AG10803 (cell line): ENCODE data around the gene DMRTA1.
A peak's percentile ranks its signal among the peaks of the same experiment; 100 is the strongest.

ENCODE experiments used
- DNase-seq: peaks from one replicate; pipeline ENCODE4 v3.0.0; 2010; ENCODE audit warnings: low read depth
- H3K4me3 ChIP-seq: 2 replicates; pipeline ENCODE4 v1.5.1; 2011; ENCODE audit warnings: mild to moderate bottlenecking, low read length, control low read depth
- TF ChIP-seq, protein P1 (sequence below): conservative IDR thresholded peaks from 2 replicates; pipeline ENCODE4 v1.5.1; 2011; ENCODE audit warnings: mild to moderate bottlenecking, low read length, control low read depth, inconsistent platforms

Gene DMRTA1, protein sequence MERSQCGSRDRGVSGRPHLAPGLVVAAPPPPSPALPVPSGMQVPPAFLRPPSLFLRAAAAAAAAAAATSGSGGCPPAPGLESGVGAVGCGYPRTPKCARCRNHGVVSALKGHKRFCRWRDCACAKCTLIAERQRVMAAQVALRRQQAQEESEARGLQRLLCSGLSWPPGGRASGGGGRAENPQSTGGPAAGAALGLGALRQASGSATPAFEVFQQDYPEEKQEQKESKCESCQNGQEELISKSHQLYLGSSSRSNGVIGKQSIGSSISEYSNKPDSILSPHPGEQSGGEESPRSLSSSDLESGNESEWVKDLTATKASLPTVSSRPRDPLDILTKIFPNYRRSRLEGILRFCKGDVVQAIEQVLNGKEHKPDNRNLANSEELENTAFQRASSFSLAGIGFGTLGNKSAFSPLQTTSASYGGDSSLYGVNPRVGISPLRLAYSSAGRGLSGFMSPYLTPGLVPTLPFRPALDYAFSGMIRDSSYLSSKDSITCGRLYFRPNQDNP

DNA sequence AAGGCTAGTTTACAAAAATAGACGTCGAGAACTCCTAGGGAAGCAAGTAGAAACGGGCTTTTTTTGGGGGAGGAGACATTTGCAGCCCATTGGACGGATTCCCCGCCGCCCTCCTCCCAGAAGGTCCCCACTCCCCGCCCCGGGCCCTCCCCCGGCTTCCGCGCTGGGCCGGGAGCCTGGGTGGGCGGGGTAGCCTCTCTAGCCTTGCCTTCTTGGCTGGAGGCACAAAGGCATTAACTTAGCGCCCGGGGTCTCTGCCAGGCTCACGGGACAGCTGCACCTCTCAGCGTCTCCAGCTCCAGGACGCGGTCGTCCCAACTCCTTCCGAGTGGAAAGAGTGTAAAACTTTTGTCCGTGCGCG lies at the start of gene DMRTA1:
TSS of gene DMRTA1 (plus strand) at position 236 of the 361 bp plus-strand sequence. CDS start 242 bp downstream, outside the sequence.
- peak within 1 kb of the TSS; percentile 62 for H3K4me3 ChIP-seq
- DNase-seq = peak; percentile 32
- TF ChIP-seq, protein P1, sequence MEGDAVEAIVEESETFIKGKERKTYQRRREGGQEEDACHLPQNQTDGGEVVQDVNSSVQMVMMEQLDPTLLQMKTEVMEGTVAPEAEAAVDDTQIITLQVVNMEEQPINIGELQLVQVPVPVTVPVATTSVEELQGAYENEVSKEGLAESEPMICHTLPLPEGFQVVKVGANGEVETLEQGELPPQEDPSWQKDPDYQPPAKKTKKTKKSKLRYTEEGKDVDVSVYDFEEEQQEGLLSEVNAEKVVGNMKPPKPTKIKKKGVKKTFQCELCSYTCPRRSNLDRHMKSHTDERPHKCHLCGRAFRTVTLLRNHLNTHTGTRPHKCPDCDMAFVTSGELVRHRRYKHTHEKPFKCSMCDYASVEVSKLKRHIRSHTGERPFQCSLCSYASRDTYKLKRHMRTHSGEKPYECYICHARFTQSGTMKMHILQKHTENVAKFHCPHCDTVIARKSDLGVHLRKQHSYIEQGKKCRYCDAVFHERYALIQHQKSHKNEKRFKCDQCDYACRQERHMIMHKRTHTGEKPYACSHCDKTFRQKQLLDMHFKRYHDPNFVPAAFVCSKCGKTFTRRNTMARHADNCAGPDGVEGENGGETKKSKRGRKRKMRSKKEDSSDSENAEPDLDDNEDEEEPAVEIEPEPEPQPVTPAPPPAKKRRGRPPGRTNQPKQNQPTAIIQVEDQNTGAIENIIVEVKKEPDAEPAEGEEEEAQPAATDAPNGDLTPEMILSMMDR = no peak

DNA sequence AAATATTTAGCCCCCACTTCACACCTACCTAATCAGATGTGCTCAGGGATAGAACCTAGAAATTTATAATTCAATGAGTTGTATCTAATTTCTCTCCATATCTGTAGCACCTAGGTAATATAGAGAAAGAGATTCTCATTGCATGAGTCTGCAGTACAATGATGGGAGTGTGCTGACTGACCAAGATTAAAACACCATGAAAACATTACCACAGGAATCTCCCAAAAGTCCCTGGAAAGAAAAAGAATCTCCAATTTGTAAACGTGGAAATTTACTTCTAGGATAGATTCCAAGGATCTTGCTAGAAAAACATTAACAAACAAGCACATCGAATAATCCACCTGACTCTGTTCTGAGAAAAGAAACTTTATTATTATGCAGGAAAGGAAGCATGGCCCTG lies 45.0 kb upstream of the DMRTA1 start:
- no peak overlapping the region for H3K4me3 ChIP-seq
- TF ChIP-seq, protein P1 = no peak
- DNase-seq = no peak

DNA sequence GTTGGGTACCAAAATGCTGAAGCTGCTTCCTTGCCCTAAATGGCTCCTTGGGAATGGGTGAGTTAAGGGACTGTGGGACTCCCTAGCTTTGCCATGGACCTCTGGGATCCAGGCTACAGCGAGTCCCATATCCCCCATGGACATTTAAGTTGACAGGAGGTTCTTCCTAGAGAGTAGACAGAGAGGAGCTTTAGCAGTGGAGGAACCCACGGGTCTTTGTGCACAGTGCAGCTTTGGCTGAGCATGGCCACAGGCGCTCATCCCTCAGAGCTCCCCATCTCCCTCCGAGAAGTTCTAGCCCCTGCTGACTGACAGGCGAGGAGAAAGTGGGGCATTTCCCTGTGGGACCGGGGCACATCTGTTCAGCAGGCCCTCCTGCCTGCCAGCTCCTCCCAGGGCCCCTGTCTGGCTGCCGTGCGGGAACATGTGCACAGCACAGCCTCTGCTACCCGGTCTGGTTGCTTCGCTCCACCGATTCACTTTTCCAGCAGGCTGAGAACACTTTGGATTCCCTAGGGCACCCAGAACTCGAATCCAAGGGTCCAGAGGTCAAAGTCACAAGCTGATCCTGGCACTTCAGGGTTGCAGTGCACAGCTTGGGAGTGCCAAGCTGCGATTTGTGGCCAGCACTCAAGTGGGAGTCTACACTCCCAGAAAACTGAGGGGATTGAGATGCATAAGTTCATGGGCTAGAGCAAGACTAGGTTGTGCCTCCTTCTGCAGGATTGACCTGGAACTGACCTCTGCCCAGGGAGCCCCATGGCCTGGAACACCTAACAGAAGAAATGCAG lies 40.6 kb upstream of the DMRTA1 start:
- no peak overlapping the region for H3K4me3 ChIP-seq

DNA sequence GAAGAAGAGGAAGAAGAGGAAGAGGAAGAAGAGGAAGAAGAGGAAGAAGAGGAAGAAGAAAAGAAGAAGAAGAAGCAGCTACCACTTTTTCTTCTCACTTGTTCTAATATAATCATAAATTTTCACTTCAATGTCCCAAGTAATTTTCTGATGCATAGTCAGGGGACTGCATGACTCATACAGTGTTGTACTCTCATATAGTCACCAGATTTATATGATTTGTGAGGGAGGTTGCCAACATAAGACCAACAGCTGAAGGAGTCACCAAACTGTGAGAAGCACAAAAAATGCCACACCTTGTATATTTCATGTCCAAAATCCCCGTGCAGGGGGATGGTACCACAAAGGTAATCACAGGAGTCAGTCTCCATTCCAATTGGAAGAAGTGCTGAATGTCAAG lies 32.7 kb upstream of the DMRTA1 start:
- no peak overlapping the region for H3K4me3 ChIP-seq
- TF ChIP-seq, protein P1 = no peak
- no peak for DNase-seq

More for the DNA sequence above, 40.6 kb upstream of the DMRTA1 start:
- TF ChIP-seq, protein P1 = no peak
- DNase-seq = no peak

DNA sequence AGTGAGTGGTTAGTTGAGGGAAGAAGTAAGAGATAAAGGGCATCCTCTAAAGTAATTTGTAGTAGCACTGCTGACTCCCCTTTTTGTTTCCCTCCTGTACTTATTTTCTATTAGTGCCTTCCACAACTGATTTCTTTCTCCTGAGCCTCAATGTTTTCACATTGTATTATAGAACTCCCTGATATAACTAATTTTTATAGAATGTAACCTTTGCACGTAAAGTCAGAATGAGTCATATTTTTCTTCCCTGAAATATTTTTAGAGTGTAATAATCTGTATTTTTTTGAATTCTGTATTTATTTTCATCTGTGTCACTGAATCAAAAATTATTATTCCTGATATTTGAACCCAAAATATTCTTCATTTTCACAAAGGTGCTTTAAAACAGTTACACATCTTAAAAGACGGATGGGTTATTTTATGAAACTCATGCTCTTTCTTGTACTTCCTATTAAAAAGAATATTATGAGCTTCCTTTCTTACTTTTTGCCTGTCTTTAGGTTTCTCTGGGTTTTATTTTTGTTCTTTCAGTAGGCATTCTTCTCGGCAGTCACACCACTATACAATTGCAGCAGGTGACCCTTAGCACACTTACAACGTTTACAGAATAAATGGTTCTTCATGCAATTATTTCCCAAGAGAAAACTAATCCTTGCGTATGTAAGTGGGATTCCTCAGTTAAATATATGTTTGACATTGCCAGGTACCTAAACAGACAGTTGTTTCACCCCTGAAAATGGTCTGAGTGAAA lies 30.5 kb upstream of the DMRTA1 start:
- no peak for DNase-seq
- no peak overlapping the region for H3K4me3 ChIP-seq
- TF ChIP-seq, protein P1 = no peak

DNA sequence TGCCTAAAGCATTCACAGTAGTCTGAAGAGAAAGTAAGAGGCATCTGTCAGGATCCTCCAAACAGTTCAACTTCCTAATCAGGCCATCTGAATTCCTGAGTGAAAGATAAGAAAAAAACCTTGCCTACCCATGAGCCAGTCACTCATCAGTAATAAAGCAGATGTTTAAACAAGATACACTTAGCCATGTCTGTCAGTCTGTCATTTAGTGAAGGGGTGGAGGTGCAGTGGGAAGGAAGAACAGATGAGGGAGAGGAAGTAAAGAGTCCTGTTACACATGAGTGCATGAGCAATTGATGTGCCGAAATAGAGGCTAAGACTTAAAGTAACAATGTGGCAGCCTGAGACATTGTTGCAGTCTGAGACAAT lies 29.9 kb upstream of the DMRTA1 start:
- H3K4me3 ChIP-seq = no peak overlapping the region
- no peak for DNase-seq
- TF ChIP-seq, protein P1 = no peak
